H1 (cell line): ENCODE measurements around the gene MED23. TPM values are rescaled to one million over a fixed set of nuclear protein-coding genes. Genes with fewer than 3 reads are reported as not detected.

Experiments used
- ATF2 ChIP-seq: IDR thresholded peaks from 2 replicates; pipeline ENCODE4 v1.6.1; 2012; ENCODE audit warnings: low read length, inconsistent platforms
- ATF3 ChIP-seq: IDR thresholded peaks from 2 replicates; pipeline ENCODE4 v1.6.1; 2011; ENCODE audit warnings: low read depth, mild to moderate bottlenecking, low read length; ENCODE audit not compliant: insufficient read depth
- CHD2 ChIP-seq: IDR thresholded peaks from 2 replicates; pipeline ENCODE4 v1.6.1; 2012; ENCODE audit warnings: low read length, improper control_type of control experiment
- E2F6 ChIP-seq: IDR thresholded peaks from 2 replicates; pipeline ENCODE4 v1.6.1; 2012; ENCODE audit warnings: inconsistent platforms
- EGR1 ChIP-seq: IDR thresholded peaks from 2 replicates; pipeline ENCODE4 v1.6.1; 2011; ENCODE audit warnings: low read depth, low read length, borderline replicate concordance
- HDAC2 ChIP-seq, 2 experiments: fragments of 300-600 bp in 1 of 2; sonication (generic) in 1 of 2; IDR thresholded peaks; 2 replicates each; pipeline ENCODE4 v1.6.1; 2011 to 2012; ENCODE audit warnings: low read depth in 2 of 2, low read length in 2 of 2, mild to moderate bottlenecking in 2 of 2, moderate library complexity in 2 of 2, borderline replicate concordance in 1 of 2, inconsistent platforms in 1 of 2
- HDAC6 ChIP-seq: IDR thresholded peaks from one replicate; pipeline ENCODE4 v1.7.1; 2012; ENCODE audit warnings: low read depth, mild to moderate bottlenecking, inconsistent platforms, low read length, moderate library complexity
- JUN ChIP-seq: IDR thresholded peaks from 2 replicates; pipeline ENCODE4 v1.6.1; 2011; ENCODE audit warnings: low read depth, mild to moderate bottlenecking, improper control_type of control experiment, low read length
- MAX ChIP-seq: IDR thresholded peaks from 2 replicates; pipeline ENCODE4 v1.6.1; 2012; ENCODE audit warnings: inconsistent platforms
- PHF8 ChIP-seq: fragments of 200-600 bp; sonication (generic); conservative IDR thresholded peaks from 2 replicates; pipeline ENCODE4 v1.7.1; 2012; ENCODE audit warnings: low read depth, mild to moderate bottlenecking, inconsistent platforms, low read length, moderate library complexity
- POLR2AphosphoS5 ChIP-seq: IDR thresholded peaks from 2 replicates; pipeline ENCODE4 v1.6.1; 2011; ENCODE audit warnings: low read depth, low read length
- RAD21 ChIP-seq, 2 experiments: IDR thresholded peaks in 1 of 2; conservative IDR thresholded peaks in 1 of 2; 2 replicates each; pipeline ENCODE4 v1.6.1; 2011; ENCODE audit warnings: low read depth in 2 of 2, low read length in 2 of 2, improper control_type of control experiment in 1 of 2, inconsistent platforms in 1 of 2, mild to moderate bottlenecking in 1 of 2, moderate library complexity in 1 of 2
- RBBP5 ChIP-seq: IDR thresholded peaks from 2 replicates; pipeline ENCODE4 v1.7.1; 2012; ENCODE audit warnings: low read depth, mild to moderate bottlenecking, inconsistent platforms, low read length, moderate library complexity, borderline replicate concordance
- RFX5 ChIP-seq: IDR thresholded peaks from 2 replicates; pipeline ENCODE4 v1.6.1; 2011; ENCODE audit warnings: low read depth, low read length, improper control_type of control experiment, borderline replicate concordance
- SAP30 ChIP-seq: fragments of 300-600 bp; sonication (generic); IDR thresholded peaks from 2 replicates; pipeline ENCODE4 v1.7.1; 2012; ENCODE audit warnings: low read length, moderate library complexity, mild to moderate bottlenecking, inconsistent platforms; ENCODE audit not compliant: insufficient read depth, insufficient replicate concordance
- SIRT6 ChIP-seq: IDR thresholded peaks from one replicate; pipeline ENCODE4 v1.7.1; 2012; ENCODE audit warnings: low read length, inconsistent platforms
- SIX5 ChIP-seq: IDR thresholded peaks from 2 replicates; pipeline ENCODE4 v1.6.1; 2011; ENCODE audit warnings: mild to moderate bottlenecking, low read depth, low read length
- SP4 ChIP-seq: IDR thresholded peaks from 2 replicates; pipeline ENCODE4 v1.6.1; 2012; ENCODE audit warnings: low read length, inconsistent platforms
- TAF7 ChIP-seq: optimal IDR thresholded peaks from 2 replicates; pipeline ENCODE3; 2011; ENCODE audit warnings: low read depth, mild to moderate bottlenecking, inconsistent platforms, low read length, moderate library complexity, borderline replicate concordance
- polyA plus RNA-seq, 7 experiments: library from polyadenylated mRNA; depleted of rRNA in 3 of 7; stranded (reverse) in 5 of 7; unstranded in 2 of 7; fragments of >200 nt in 5 of 7; fragments of 200-250 nt in 2 of 7; gene quantifications; 1 replicate in 5 of 7; 2 replicates in 1 of 7; 4 replicates in 1 of 7; pipeline versions ENCODE4 v1.2.1 to v1.2.3, GENCODE V29; 2011 to 2013; ENCODE audit warnings: missing spikeins in 2 of 7, mixed read lengths in 2 of 7
- total RNA-seq: library from RNA; stranded (reverse); fragmentation: NEBNext Ultra II Directional; extraction: Animal tissue kit (Norgen Biotek cat#: 25700); gene quantifications from 2 replicates; pipeline ENCODE4 v1.2.1, GENCODE V29; 2021

MED23 gene
- total and polyA plus RNA-seq, 2 of the 8 experiments (the other 6 are each of a cell fraction or from before 2014, with no cell fraction given) = 10.5 to 13.0 TPM

DNA sequence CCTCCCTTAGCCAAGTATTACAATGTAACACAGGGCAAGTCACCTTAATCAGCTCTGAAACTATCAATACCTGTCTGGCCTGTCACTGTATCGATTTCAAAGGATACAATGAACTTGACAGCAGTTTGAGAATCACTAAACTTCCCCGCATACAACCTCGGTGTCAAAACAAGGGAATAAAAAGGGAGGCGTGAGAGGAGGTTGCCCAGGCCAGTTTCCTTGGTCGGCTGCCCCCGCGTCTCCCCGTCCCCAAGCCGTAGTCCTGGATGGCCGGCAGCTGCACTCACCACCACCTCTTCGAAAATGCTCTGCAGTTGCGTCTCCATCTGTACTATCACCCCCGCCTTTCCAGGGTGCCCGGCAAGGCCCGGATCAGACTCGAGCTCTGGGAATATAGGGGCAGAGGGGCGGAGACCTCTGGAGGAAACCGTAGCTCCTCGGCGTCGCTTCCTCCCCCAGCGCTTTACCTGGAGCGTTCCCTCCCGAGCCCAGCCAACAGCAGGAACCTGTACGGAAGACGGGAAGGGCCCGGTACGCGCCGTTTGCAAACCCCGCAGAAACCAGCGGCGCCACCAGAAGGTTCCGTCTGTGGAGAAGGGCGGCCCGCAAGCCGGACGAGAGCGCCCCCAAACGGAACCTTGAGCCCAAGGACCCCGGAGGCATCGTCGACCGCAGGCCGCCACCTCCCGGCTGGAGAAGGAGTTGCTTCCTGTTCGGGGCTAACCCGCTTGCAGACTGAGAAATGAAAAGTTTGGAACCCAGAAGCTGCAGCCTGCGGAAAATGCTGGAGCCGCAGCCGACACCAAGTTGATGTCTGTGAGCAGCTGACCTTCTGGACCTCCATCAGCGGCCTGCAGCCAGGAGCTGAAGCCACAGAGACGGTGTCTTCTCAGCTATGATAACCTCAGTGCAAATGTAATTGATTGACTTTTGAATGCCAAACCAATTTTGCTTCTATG lies at the start of gene MED23 (continued):
- TF ChIP-seq TAF7 (peak; percentile 94), SIRT6 (no peak), POLR2AphosphoS5 (peak; percentile 65; the same call in 1 of the 2 replicates), PHF8 (peak; percentile 71), HDAC6 (no peak), JUN (peak; percentile 19), SP4 (peak; percentile 95), HDAC2 (IDR thresholded peaks at IDR 0.05; ENCODE audit: borderline replicate concordance in 1 of 2, low read depth in 2 of 2, low read length in 2 of 2) (no peak), RFX5 (no peak), ATF3 (peak; percentile 77; the same call in 1 of the 2 replicates), MAX (peak; percentile 58; the same call in 1 of the 2 replicates), RAD21 (IDR thresholded peaks at IDR 0.05 in 1 of 2, conservative IDR thresholded peaks at IDR 0.05 in 1 of 2; ENCODE audit: low read depth in 2 of 2, low read length in 2 of 2) (peak; percentile 92 to 96), SIX5 (peak; percentile 59; the same call in 1 of the 2 replicates), ATF2 (peak; percentile 82), SAP30 (peak; percentile 36), RBBP5 (peak; percentile 94), EGR1 (peak; percentile 88), CHD2 (peak; percentile 78), E2F6 (peak; percentile 56; the same call in 1 of the 2 replicates)
